ENCODE measurements around the gene ALDH18A1.

The ALDH18A1 gene

DNA sequence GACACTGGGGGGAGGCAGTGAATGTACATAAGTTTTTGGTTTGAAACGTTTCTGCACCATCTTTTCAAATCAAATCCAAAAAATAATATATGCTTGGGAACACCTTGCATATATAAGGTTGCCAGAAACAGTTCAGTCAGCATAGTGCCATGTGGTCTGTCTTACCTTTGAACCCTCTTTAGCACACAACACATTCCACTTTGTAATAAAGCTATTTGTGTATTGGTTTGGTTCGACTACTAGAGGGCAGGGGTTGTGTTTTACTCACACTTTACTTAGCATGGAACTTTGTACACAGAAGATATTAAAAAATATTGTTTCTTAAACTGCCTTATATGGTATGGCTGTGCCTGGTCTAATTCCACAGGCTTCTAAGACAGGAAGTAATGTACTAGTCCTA, 43.2 kb downstream of the ALDH18A1 start:
- no peak for DNase-seq (ENCODE audit: low read depth in 2 of 2)
- no peak overlapping the region for H3K4me3 ChIP-seq (replicated peaks in 1 of 2; ENCODE audit: low read depth in 2 of 2, low read length in 2 of 2)
- TF ChIP-seq, protein P1, sequence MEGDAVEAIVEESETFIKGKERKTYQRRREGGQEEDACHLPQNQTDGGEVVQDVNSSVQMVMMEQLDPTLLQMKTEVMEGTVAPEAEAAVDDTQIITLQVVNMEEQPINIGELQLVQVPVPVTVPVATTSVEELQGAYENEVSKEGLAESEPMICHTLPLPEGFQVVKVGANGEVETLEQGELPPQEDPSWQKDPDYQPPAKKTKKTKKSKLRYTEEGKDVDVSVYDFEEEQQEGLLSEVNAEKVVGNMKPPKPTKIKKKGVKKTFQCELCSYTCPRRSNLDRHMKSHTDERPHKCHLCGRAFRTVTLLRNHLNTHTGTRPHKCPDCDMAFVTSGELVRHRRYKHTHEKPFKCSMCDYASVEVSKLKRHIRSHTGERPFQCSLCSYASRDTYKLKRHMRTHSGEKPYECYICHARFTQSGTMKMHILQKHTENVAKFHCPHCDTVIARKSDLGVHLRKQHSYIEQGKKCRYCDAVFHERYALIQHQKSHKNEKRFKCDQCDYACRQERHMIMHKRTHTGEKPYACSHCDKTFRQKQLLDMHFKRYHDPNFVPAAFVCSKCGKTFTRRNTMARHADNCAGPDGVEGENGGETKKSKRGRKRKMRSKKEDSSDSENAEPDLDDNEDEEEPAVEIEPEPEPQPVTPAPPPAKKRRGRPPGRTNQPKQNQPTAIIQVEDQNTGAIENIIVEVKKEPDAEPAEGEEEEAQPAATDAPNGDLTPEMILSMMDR (IDR thresholded peaks at IDR 0.05; ENCODE audit: low read depth, low read length) = no peak

DNA sequence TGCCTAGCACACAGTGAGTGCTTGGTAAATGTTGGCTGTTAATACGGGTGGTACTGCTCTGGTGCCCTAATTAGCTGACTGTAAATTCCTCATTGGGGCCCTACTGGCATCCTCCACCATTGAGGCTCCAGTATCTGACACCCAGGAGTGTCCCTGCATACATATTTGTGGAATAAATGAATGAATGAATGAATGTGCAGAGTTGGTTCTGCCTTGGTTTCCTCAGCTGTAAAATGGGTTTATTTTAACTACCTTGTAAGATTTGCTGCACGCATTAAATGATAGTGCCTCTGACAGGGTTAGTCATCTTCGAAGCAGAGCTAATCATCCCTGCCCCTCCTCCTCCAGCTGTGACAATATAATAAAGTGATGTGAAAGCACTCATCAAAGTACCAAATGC, 45.8 kb downstream of the ALDH18A1 start:
- no peak for DNase-seq (ENCODE audit: low read depth in 2 of 2)
- TF ChIP-seq, protein P1 (IDR thresholded peaks at IDR 0.05; ENCODE audit: low read depth, low read length) = no peak
- no peak overlapping the region for H3K4me3 ChIP-seq (replicated peaks in 1 of 2; ENCODE audit: low read depth in 2 of 2, low read length in 2 of 2)

DNA sequence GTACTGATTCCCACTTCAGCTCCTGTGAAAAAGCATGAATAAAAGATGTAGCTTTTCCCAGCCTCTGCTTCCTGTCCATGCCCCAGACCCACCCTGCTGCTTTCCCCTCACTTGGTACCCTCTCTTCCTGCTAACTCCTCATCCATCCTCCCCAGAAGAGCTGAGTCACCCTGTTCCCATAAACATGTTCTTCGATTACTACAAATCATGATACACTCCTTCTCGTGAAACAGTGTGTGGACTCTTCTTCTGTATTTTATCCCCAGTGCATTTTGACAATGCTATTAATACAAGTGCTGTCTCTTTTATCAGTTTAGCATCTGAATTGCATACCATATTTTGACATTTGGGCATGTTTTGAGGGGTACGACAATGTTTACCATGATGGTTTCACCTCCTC, 49.6 kb downstream of the ALDH18A1 start:
- TF ChIP-seq, protein P1 (IDR thresholded peaks at IDR 0.05; ENCODE audit: low read depth, low read length) = no peak
- H3K4me3 ChIP-seq (replicated peaks in 1 of 2; ENCODE audit: low read depth in 2 of 2, low read length in 2 of 2) = no peak overlapping the region
- DNase-seq (ENCODE audit: low read depth in 2 of 2) = peak in 1 of 2 donors; percentile 9

DNA sequence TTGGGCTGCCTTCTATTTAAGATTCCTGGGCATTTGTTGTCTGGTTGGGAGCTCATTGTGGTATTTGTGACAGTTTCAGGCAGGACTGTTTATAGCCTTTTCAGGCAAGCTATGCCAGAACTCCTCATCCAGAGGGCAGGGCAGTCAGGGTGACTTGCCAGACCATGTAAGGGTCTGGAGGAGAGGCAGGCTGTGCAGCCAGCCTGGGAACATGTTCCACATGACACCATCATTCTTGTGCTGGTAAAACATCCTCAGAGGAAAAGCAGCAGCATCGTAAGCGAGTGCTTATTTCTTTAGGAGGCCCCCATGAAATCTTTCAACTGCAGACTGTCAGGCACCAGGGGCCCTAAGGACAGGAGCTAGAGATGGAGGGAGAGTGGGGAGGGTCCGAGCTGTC, 51.3 kb downstream of the ALDH18A1 start:
- TF ChIP-seq, protein P1 (IDR thresholded peaks at IDR 0.05; ENCODE audit: low read depth, low read length) = no peak
- peak in 1 of 2 donors; percentile 11 for DNase-seq (ENCODE audit: low read depth in 2 of 2)
- H3K4me3 ChIP-seq (replicated peaks in 1 of 2; ENCODE audit: low read depth in 2 of 2, low read length in 2 of 2) = no peak overlapping the region

DNA sequence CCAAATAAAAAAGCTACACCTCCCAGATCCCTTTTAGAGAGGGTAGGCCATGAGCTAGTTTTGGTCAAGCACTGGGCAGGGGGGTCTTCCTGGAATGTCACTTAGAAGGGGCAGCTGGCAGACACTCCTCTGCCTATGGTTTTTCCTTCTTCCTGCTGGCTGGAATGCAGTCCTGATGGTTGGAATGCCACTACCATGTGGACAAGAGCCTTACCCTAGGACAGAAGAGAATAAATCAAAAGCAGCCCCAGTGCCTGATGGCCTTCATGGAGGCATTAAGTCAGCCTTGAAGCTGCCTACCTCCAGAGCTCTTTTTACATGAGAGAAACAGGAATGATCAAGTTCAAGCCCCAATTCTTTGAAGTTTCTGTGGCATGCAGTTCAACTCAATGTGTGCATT, 51.9 kb downstream of the ALDH18A1 start:
- H3K4me3 ChIP-seq (replicated peaks in 1 of 2; ENCODE audit: low read depth in 2 of 2, low read length in 2 of 2) = no peak overlapping the region
- no peak for DNase-seq (ENCODE audit: low read depth in 2 of 2)
- TF ChIP-seq, protein P1 (IDR thresholded peaks at IDR 0.05; ENCODE audit: low read depth, low read length) = no peak

DNA sequence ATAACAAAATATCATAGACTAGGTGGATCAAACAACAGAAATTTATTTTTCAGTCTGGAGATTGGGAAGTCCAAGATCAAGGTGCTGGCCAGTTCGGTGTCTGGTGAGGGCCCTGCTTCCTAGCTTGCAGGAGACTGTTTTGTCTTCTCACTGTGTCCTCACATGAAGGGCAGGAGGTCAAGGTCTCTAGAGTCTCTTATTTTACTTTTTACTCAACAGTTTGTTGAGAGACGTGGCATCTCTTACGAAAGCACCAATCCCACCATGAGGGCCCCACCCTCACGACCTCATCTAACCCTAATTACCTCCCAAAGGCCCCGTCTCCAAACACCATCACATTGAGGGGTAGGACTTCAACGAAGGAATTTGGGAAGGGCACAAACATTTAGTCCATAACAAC, 54.1 kb downstream of the ALDH18A1 start:
- H3K4me3 ChIP-seq (replicated peaks in 1 of 2; ENCODE audit: low read depth in 2 of 2, low read length in 2 of 2) = no peak overlapping the region
- no peak for DNase-seq (ENCODE audit: low read depth in 2 of 2)
- TF ChIP-seq, protein P1 (IDR thresholded peaks at IDR 0.05; ENCODE audit: low read depth, low read length) = no peak

DNA sequence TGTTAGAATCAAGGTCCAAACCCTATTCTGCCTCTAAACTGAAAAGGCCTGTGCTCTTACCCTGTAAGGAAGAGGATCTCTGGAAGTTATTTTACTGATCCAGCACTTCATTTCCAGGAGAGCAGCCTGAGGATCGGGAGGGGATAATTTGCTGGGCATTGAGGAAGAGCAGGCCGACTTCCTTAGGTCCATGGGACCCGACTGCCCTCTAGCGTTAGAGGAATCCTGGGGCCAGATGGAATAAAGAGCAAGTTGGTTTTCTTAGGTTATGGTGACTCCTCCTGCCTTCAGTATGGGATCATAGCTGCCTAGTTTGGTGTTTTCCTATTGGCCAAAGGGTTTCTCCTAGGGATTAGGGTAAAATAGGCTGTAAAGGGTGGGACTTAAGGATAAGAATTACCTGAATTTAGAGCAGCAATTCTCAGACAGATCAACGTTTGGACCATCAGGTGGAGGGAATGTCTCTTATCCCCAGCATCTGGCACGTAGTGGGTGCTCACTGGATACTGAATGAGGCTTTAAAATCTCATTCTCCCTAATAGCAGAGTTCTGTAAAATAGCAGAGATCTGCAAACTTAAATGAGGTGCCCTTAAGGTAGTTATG, 55.3 kb downstream of the ALDH18A1 start:
- H3K4me3 ChIP-seq (replicated peaks in 1 of 2; ENCODE audit: low read depth in 2 of 2, low read length in 2 of 2) = no peak overlapping the region
- DNase-seq (ENCODE audit: low read depth in 2 of 2) = peak; percentile 92 to 94
- TF ChIP-seq, protein P1 (IDR thresholded peaks at IDR 0.05; ENCODE audit: low read depth, low read length) = peak; percentile 98

All from cardiac fibroblast (primary cell).